DLD1 (cell line): ENCODE measurements around the gene SND1.

ENCODE experiments used
- in situ Hi-C: cut with HindIII; loops from 2 replicates; pipeline ENCODE4 v1.10.0; 2017; ENCODE audit warnings: low sequenced_read_pairs

The SND1 gene

DNA sequence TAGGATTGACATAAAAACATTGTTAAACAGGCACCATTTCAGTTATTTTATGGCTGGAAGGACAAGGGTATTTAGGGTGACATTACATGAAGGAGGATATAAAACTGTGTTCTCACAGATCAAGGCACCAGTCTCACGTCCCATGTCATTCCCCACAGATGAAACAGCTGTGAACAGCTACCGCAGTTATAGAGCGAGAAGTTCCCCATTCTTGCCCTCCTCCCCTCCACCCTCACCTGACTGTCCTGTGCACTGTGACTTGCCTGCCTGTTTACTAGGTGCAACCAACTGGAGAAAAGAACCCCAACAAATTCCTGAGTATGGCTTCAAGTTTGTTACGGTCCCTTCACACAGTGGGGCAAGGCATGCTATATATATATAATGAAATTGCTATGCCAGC, 141.6 kb downstream of the SND1 start:
- in situ Hi-C loops = no loop called here

DNA sequence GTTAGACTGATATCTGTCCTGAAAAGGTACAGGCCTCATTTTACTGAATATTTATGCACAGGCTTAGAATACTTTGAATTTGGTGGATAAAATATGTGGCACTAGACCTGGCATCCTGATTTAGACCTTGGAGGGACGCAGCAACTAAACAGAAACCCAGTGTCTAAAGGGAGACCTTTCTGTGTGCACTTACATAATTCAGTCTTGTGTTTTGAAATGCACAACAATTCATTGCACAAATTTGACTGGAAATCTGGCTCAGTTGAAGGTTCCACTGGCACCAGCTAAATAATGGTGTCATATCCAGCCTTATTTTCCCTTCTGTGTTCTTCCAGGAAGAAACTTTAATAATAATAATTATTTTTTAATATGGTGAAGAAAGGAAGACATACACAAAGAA, 142.1 kb downstream of the SND1 start:
- in situ Hi-C loops = no loop called here

DNA sequence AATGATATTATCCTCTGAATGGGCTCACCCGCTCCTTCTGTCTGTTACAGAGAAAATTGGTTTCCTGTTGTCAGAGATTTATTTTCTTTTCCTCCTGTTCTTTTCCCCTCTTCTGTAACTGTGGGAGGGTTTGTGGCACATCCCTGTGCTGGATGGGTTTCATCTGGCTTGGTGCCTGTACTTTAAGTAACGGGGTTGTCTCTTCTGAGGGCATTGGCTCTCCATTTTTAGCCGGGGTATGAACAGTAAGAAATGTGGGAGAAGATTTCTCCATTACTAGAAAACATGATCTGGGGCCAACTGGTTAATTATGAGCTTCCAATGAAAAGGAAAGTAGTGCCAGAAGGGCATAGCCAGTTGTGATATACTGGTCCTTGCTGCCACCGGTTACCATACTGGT, 142.6 kb downstream of the SND1 start:
- in situ Hi-C loops = no loop called here

DNA sequence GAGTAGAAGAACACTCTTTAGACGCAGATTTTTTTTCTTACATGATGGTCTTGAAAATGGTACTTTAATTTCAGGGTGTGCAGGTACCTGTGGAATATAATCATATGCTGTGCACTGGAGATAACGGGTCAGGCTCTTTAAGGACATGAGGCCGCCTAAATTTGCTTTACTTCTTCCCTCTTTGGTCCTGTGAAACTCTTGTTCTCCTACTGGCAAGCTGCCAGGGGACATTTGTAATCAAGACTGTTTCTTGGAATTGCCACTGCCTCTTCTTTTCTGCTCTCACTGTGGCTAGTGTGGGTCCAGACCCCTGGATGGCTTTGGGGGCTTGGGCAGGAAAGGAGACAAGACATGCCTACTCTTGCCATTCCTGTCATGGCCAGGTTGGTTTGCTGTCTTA, 146.0 kb downstream of the SND1 start:
- in situ Hi-C loops = no loop called here

DNA sequence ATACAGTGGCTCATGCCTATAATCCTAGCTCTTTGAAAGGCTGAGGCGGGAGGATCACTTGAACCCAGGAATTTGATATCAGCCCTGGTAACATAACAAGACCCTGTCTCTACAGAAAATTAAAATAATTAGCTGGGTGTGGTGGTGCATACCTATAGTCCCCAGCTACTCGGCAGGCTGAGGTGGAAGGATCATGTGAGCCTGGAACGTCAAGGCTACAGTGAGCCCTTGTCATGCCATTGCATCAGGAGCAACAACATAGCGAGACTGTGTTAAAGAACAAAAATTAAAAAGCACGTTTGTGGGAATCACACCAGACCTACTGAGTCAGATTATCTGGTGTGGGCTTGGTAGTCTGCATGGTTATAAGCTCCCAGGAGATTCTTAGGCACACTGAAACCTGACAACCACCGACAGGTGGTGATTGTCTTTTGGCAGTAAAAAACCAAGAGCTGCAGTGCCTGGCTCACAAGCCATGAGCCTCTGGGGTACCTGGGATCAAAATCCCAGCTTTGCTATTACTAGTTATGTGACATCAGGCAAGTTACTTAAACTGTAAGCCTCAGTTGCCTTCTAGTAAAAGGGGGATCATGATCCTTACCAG, 146.9 kb downstream of the SND1 start:
- in situ Hi-C loops = no loop called here

DNA sequence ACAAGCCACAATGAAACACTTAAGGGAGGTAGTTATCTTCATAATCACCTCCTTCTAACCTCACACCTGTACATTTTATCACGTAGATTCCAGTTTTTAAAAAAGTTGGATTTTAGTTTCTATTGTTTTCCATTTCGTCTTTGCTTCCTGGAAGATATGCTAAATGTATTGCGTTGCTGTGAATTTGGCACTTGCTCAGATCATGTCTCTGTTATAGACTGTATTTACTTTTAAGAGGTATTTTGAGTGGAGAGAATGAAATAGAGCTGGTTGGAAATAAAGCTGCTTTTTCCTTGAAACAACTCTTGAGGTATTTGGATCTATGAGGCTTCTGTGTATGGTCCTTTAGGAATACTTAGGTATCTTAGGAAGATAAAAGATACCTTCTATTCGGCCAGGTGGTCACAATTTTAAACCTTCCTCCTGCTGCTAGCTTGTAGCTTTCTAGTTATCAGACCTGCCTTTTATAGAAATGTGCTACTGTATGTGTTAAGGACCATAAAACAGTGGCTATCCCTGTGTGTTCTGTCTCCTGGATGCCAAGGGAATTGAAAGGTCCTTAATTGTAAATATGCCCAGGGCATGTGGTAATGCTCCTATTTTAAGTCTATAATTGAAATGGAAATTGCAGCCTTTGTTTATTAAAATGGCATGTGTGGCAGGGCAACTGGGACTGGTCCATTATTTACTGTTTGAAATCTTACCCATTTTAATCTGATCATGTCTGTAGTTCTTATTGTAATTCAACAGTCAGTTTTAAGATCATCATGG, 147.7 kb downstream of the SND1 start:
- in situ Hi-C loops = no loop called here

DNA sequence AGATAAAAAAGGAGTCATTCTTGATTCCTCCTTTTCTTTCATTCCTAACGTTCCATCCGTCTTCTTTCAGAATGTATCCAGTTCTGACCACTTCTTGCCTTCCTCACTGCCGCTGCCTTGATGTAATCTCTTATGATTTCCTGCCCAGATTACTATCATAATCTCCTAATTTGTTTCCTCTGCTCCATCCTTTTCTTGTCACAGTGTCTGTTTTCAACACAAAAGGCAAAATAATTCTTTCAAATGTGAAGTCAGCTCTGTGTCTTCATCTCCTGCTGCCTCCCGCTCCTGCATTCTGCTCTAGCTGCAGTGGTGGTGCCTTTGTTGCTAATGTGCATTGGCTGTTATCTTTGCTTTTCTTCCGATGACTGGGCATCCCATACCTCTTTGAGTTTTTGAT, 150.9 kb downstream of the SND1 start:
- in situ Hi-C loops = no loop called here

DNA sequence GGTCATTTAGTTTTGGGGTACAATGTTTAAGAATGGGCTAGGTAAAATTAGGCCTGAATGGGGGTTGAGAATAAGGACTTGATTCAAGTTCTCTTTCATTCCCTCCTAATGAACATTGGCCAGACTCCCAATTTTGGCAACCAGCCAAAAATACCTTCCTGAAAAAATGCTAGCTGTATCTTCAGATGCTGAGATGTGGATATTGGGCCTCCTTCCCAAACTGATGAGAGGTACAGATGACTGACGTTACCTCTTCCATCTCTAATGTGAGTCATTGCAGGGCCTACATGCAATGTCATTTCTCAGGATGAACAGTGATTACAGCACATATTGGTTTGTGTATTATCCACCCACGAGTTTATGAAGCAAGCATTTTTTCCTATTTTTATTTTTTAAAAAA, 151.6 kb downstream of the SND1 start:
- in situ Hi-C loops = no loop called here

DNA sequence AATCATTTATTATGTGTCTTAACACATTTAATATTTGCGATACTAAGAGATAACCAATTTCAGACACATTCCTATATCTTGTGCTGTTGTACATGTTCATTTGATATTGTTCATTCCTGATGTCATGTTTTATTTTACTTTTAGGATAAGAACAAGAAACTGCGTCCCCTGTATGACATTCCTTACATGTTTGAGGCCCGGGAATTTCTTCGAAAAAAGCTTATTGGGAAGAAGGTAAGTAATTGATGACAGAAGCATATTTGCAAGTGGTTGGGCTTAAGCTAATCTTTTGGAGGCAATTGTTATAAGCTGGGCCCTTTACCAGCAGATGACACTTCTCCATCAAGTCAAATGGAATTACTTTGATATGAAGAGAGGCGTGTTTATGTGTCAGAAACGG, 155.3 kb downstream of the SND1 start:
- in situ Hi-C loops = no loop called here

DNA sequence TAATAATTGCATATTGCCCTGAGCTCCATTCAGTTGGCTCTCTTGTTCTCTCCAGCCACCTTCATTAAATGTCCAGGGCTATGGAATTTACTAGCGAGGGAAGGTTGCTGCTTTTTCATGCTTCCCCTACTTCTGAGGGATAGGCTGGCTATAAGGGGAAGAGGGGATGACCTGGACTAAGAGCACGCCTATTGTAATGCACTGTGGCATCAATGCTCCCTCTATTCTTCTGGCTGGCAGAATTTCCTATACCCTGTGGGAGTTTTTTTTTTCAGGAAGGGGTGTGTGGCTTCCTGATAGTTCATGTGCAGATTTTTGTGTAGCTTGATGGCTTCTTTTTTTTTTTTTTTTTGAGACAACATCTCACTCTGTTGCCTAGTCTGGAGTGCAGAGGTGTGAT, 155.8 kb downstream of the SND1 start:
- in situ Hi-C loops = no loop called here

DNA sequence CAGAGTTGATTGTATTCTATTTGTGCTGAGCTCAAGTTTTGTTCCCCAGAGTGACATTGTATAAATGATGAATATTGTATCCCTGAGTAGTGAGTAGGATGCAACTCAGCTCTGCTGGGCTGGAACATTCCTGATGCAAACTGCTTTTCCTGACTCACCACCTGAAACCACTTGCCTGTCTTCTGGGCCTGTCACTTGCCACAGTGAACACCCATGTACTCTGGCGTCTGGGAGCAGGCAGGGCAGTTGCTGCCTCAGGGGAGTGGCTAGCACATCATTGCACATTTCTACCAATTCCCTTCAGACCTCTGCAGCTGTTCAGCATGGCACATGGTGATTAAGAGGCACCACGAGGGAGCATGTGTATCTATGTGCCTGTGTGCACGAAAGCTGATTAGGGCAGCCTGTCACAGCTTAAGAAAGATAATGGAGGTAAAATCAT, 157.3 kb downstream of the SND1 start:
- in situ Hi-C loops = no loop called here

DNA sequence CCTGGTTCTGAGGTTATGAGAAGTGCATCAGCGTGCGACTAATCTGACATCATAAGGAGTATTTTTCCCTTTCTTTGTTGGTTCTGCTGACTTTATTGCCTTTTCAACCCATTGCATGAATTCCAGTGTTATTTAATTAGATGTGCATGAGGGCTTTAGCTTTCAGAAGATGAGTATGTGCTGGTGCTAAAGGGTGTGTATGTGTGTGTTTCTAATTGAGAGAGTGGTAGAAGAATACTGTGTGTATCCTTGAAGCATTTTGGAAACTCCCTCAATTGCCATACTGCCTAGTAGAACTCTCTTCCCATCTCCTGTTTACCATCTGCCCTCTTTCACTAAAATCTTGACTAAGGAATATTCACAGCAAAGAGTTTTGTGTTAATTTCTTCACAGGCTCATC, 158.1 kb downstream of the SND1 start:
- in situ Hi-C loops = no loop called here

DNA sequence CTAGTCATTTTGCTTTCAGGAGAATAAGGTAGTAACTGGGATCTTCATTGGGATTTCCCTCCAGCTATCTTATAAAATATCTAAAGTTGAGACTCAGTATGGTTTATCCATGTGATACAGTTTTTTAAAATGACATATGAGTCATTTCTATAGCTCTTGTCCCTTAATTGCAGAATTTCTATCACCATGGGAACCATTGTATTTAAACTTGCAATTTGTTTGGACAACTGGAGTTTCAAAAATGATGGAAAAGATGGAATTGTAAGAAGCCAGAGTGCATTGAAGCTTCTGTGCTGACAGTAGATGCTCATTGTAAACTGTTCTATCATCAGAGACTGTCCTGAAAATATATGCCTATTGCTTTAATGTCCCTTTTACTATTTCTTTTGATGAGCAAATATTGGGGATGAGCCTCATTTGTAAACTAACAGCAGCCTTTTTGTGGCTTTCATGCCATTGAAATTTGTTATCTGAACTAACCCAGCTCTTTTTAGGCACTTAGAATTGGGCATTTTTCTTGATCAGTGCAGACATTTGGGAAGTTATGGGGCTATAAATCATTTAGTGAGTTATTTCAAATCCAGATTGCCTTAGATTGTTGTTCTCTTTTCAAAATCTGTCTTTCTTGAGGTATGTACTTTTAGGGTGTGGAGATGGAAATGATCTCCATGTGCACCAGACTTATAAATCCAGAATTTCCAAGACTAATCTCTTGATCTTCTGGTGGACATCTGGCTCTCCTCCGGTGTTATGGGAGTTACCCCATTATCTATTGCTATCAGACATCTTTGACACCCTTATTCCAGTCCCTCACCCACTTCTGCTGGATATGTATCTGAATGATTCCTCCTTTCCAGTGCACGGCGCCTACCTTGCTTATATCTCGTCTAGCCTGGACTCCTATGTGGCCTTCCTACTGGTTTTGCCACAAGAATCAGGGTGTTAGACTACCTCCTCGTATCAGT, 159.0 kb downstream of the SND1 start:
- in situ Hi-C loops = no loop called here

DNA sequence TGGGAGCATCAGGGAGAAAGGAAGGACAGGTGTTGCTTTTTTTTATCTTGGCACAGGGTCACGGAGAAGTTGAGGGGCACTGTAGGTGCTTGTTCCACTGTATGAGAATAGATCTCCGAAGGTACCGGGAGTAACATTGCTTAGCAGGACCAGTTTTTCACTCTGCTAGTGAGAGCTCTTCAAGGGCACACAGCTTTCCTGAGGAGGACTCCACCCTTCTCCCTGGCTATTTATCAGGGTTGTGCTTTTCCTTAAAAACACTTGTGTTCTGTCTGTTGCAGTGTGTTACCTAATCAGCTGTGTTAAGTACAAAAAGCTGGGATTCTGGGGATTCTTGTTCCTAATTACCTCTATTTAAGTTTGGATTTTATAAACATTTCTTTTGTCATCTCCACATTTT, 160.5 kb downstream of the SND1 start:
- in situ Hi-C loops = no loop called here

DNA sequence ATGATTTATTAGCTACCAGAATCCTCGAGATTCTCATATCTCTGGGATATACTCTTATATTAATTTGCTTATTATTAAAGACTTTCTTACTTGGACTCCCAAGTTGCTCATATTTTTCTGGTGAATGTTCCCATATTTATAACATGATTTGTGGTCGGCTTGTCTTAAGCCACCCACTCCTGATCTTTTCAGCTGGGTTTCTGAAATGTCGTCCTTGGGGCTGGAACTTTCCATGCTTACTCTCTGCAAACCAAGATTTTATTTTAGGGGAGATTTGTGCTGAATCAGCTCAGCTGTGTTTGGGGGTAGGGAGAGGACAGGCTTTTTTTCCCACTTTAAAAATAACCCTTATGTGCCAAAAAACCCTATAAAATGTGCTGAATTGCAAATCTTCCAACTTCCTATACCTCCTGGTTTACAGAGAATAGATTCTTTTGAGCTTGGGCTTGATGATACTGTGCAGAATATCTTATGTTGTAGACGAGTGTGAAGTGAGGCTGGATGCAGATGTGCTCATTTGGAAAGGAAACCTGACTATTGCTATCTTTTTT, 162.1 kb downstream of the SND1 start:
- in situ Hi-C loops = no loop called here

DNA sequence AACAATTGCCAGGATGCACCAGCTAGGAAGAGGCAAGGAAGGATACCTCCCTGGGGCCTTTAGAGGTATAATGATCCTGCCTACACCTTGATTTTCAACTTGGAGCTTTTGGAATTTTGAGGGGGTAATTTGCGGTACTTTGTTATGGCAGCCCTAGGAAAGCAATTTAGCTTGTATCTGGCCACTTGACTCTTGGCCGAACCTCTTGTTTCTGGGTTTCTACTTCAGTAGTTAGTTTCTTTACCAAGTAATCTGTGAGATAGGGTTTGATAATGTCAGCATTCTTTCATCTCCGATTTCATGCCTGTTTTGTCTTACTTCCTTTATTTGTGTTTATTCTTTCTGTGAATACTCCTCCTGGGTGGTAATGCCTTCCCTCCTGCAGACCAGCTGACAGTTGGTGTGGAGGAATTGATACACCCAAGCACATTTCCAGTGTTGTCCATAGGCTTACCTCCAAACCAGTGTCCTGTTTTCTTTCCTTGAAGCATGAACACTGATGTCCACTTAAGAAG, 163.7 kb downstream of the SND1 start:
- in situ Hi-C loops = no loop called here

DNA sequence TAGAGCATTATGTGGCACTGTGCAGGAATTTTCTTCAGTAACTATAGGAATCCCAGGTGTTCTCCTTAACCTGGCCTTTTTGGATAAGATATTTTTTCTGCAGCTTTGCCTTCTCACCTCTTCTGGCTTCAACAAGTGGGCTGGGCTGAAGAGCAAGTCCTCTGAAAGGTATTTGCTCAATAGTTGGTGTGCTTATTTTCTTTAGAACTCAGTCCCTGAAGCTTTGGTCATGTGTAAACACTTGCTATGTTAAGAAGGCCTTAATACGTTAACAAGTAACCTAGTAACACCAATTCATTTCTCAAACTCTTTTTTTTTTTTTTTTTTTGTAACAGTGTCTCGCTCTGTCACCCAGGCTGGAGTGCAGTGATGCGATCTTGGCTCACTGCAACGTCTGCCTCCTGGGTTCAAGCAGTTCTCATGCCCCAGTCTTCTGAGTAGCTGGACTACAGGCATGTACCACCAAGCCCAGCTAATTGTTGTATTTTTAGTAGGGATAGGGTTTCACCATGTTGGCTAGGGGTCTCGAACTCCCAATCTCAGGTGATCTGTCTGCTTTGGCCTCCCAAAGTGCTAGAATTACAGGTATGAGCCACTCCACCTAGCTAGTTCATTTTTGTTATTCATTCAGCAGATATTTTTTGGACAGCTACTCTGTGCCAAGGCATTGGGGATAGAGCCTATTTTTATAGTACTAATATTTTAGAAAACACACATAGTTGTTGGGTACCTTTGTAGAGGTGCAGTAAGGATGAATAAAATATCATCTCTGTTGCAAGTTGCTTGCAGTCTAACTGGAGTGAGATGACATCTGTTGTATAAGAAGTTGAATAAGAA, 164.6 kb downstream of the SND1 start:
- in situ Hi-C loops = no loop called here

DNA sequence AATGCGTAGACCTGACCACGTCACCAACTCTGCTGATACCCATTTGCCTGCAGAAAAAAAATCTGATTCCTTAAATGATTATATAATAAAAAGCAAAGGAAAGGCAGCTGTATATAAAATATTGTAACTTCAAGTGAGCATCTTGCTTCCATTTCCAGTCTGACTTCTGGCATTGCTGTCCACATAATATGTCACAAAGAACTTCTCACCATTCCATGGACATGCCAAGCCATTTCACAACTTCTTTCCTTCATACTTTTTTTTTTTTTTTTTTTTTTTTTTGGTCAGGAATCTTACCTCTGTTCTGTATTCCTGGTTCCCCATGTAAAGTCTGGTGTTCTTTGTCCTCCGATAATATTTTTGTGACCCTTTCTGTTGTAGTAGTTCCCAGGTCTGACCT, 165.5 kb downstream of the SND1 start:
- in situ Hi-C loops = no loop called here

DNA sequence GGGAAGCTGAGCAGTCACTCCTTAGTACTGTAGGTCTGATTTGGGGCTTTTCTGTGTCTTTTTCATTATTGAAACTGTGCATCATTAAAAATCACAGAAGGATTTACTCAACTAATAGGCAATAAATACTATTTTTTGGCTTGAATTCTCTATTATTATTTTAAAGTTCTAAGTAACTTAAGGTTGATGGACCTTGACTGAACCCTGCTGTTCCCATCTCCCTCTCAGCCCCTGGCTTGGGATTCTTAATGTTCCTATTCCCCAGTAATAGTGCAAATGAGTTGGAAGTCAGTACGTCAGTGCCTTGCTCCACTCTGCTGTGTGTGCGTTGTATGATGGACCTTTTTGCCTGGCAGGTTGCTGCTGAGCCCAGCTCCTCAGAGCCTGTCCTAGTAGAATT, 166.3 kb downstream of the SND1 start:
- in situ Hi-C loops = no loop called here
